Neutrophil (primary cell): ENCODE measurements around the gene PGA5.
"Not testable (repeated sequence)": the region's sequence is repeated elsewhere in the genome, so short reads cannot be mapped to it uniquely, and the experiment has no call there.

Experiments used
- H3K27ac ChIP-seq: fragments of 200-600 bp; sonication (generic); 2 replicates; pipeline ENCODE4 v1.5.1; 2016; ENCODE audit warnings: mild to moderate bottlenecking, moderate library complexity
- H3K27me3 ChIP-seq: fragments of 200-600 bp; sonication (generic); 2 replicates; pipeline ENCODE4 v1.6.0; 2016; ENCODE audit warnings: mild to moderate bottlenecking
- H3K36me3 ChIP-seq: fragments of 200-600 bp; sonication (generic); 2 replicates; pipeline ENCODE4 v1.5.1; 2017
- H3K4me1 ChIP-seq, 2 experiments: fragments of 200-600 bp in 1 of 2; sonication (generic) in 1 of 2; 1 replicate in 1 of 2; 2 replicates in 1 of 2; pipeline versions ENCODE4 v1.5.1 to v1.6.1; 2013 to 2016; ENCODE audit warnings: low read depth in 1 of 2, low read length in 1 of 2, mild to moderate bottlenecking in 1 of 2, moderate library complexity in 1 of 2; ENCODE audit not compliant: control insufficient read depth in 1 of 2, insufficient read depth in 1 of 2
- H3K4me3 ChIP-seq, 2 experiments: fragments of 200-600 bp in 1 of 2; sonication (generic) in 1 of 2; 1 replicate in 1 of 2; 2 replicates in 1 of 2; pipeline ENCODE4 v1.5.1; 2013 to 2016; ENCODE audit warnings: low read depth in 1 of 2, low read length in 1 of 2, mild to moderate bottlenecking in 1 of 2, moderate library complexity in 1 of 2
- H3K9me3 ChIP-seq: fragments of 200-600 bp; sonication (generic); 2 replicates; pipeline ENCODE4 v1.5.1; 2016

Gene PGA5

DNA sequence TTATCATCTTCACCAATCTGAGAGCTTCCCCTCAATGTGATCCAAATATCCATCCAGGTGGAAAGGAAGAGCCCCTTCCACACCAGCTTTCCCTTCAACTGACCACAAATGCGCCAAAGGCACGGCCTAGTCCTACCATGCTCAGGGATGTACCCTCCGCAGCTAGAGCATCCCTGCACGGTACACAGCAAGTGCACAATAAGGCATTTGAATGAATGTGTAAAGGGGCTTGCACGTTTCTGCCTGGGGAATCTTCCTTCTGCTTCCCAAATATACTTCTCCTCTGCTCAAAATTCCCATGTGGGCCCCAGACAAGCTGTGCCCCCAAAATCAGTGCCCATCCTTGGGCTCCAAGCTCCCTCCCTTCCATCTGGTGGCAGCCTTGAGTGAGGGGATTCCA, 22.0 kb upstream of the PGA5 start:
- H3K4me1 ChIP-seq, H3K36me3 ChIP-seq, H3K27me3 ChIP-seq, H3K4me3 ChIP-seq, H3K9me3 ChIP-seq, H3K27ac ChIP-seq: not testable (repeated sequence)

GRCh38 chr11:61222047-61222446, 18.9 kb upstream of the PGA5 start, which contains the start of gene PGA4:
TSS of gene PGA4 (plus strand) at chr11:61222347. CDS start at chr11:61222401, 54 bp downstream.
- H3K4me1 ChIP-seq, H3K4me3 ChIP-seq, H3K27ac ChIP-seq, H3K9me3 ChIP-seq, H3K27me3 ChIP-seq, H3K36me3 ChIP-seq: not testable (repeated sequence)

- not testable (repeated sequence) for H3K36me3 ChIP-seq, H3K4me1 ChIP-seq, H3K27ac ChIP-seq, H3K9me3 ChIP-seq, H3K4me3 ChIP-seq, H3K27me3 ChIP-seq
Measured at GRCh38 chr11:61222692-61223091, 18.3 kb upstream of the PGA5 start.

- H3K4me1 ChIP-seq, H3K36me3 ChIP-seq, H3K27me3 ChIP-seq, H3K27ac ChIP-seq, H3K9me3 ChIP-seq, H3K4me3 ChIP-seq: not testable (repeated sequence)
Measured at GRCh38 chr11:61226457-61227137, 14.4 kb upstream of the PGA5 start.

DNA sequence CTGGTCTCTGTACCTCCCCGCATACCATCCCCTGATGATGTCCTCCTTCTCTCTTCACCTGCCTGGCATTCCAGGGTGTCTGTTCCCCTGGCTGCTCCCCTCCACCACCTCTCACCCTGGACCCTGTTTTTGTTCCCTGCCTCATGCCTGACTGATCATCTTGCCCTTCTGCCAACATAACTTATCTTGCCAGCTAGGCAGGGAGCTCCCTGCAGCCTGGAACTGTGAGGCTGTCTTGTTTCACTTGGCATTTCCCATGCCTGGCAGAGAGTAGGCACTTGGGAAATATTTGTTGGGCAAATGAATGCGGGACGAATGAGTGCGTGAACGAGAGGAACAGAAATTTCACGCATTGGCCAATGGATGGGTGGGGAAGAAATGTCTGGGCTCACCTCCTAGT, 11.5 kb upstream of the PGA5 start:
- H3K27me3 ChIP-seq, H3K9me3 ChIP-seq, H3K36me3 ChIP-seq: not testable (repeated sequence)

DNA sequence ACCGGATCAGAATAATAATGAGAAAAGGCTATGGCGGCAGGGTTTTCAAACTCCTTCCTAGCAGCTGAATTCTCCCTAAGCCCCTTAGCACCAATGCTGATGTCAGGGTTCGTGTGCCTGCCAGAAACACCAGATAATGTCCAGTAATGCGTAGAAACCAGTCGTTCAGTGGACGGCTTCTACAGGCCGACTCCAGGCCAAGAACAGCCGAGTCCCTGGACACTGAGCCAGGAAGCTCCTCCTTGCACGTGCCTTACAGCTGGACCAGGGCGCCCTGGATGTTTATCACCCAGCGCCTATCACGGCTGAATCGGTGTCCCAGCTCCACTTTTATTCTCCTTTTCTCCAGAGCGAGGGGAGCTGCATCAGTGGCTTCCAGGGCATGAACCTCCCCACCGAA, 9.9 kb upstream of the PGA5 start:
- not testable (repeated sequence) for H3K4me3 ChIP-seq, H3K27ac ChIP-seq, H3K4me1 ChIP-seq, H3K27me3 ChIP-seq, H3K9me3 ChIP-seq, H3K36me3 ChIP-seq

More for the DNA sequence above, 11.5 kb upstream of the PGA5 start:
- H3K27ac ChIP-seq, H3K4me3 ChIP-seq, H3K4me1 ChIP-seq: not testable (repeated sequence)

GRCh38 chr11:61231585-61231984, 9.4 kb upstream of the PGA5 start:
- not testable (repeated sequence) for H3K4me1 ChIP-seq, H3K4me3 ChIP-seq, H3K9me3 ChIP-seq, H3K36me3 ChIP-seq, H3K27me3 ChIP-seq, H3K27ac ChIP-seq

GRCh38 chr11:61232548-61233145, 8.3 kb upstream of the PGA5 start:
- not testable (repeated sequence) for H3K27me3 ChIP-seq, H3K9me3 ChIP-seq, H3K4me1 ChIP-seq, H3K27ac ChIP-seq, H3K36me3 ChIP-seq, H3K4me3 ChIP-seq

- H3K36me3 ChIP-seq, H3K9me3 ChIP-seq, H3K27me3 ChIP-seq, H3K4me3 ChIP-seq, H3K4me1 ChIP-seq, H3K27ac ChIP-seq: not testable (repeated sequence)
Measured at GRCh38 chr11:61237130-61237529, 3.8 kb upstream of the PGA5 start.

GRCh38 chr11:61240288-61240687, 687 bp upstream of the PGA5 start:
- not testable (repeated sequence) for H3K9me3 ChIP-seq, H3K27me3 ChIP-seq, H3K4me1 ChIP-seq, H3K4me3 ChIP-seq, H3K27ac ChIP-seq, H3K36me3 ChIP-seq

- H3K4me1 ChIP-seq, H3K9me3 ChIP-seq, H3K36me3 ChIP-seq, H3K27me3 ChIP-seq, H3K27ac ChIP-seq, H3K4me3 ChIP-seq: not testable (repeated sequence)
Measured at GRCh38 chr11:61241526-61241925, 551 bp downstream of the PGA5 start.

- not testable (repeated sequence) for H3K27me3 ChIP-seq, H3K4me1 ChIP-seq, H3K27ac ChIP-seq, H3K9me3 ChIP-seq, H3K4me3 ChIP-seq, H3K36me3 ChIP-seq
Measured at GRCh38 chr11:61245284-61245964, 4.4 kb downstream of the PGA5 start.

GRCh38 chr11:61248071-61248470, 7.1 kb downstream of the PGA5 start:
- not testable (repeated sequence) for H3K4me1 ChIP-seq, H3K27ac ChIP-seq, H3K4me3 ChIP-seq, H3K9me3 ChIP-seq, H3K27me3 ChIP-seq, H3K36me3 ChIP-seq

DNA sequence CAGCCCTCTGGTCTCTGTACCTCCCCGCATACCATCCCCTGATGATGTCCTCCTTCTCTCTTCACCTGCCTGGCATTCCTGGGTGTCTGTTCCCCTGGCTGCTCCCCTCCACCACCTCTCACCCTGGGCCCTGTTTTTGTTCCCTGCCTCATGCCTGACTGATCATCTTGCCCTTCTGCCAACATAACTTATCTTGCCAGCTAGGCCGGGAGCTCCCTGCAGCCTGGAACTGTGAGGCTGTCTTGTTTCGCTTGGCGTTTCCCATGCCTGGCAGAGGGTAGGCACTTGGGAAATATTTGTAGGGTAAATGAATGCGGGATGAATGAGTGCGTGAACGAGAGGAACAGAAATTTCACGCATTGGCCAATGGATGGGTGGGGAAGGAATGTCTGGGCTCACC, 8.2 kb downstream of the PGA5 start:
- H3K4me3 ChIP-seq, H3K9me3 ChIP-seq, H3K36me3 ChIP-seq, H3K27me3 ChIP-seq, H3K4me1 ChIP-seq, H3K27ac ChIP-seq: not testable (repeated sequence)
